Panc1 (cell line): ENCODE results near the gene EIF3L. TPM values are rescaled to one million over a fixed set of nuclear protein-coding genes. Genes with fewer than 3 reads are reported as not detected.

Experiments used
- ATAC-seq: fragments of 200-7000 bp; cut with Tn5 transposase; 2 replicates; pipeline ENCODE4 v1.9.1; 2020; ENCODE audit warnings: mild to moderate bottlenecking, moderate library complexity
- BruUV-seq: library from RNA; stranded (reverse); fragments of 400-500 nt; replicated peaks from 2 replicates; lab custom pipeline; 2021; lab: Mats Ljungman, UMichigan
- CTCF ChIA-PET: fragments of 300-600 bp; sonication (Branson Sonifier 250); formaldehyde crosslinking; loops from one replicate; lab custom pipeline; 2022; ENCODE audit warnings: antibody characterized with exemption; lab: Charles Lee
- POLR2A ChIA-PET: fragments of 300-600 bp; sonication (Branson Sonifier 250); formaldehyde crosslinking; loops from one replicate; lab custom pipeline; 2022; ENCODE audit warnings: antibody characterized with exemption; lab: Charles Lee
- DNase-seq: peaks from one replicate; pipeline ENCODE4 v3.0.0-alpha.2; 2010; ENCODE audit warnings: low read depth, low spot score
- H3K27ac ChIP-seq: 2 replicates; pipeline ENCODE4 v1.5.1; 2011; ENCODE audit warnings: mild to moderate bottlenecking, low read length, inconsistent platforms
- H3K27me3 ChIP-seq: fragments of 200-500 bp; sonication (Bioruptor generic); 2 replicates; pipeline ENCODE4 v1.6.0; 2014; ENCODE audit warnings: low read length, inconsistent platforms; ENCODE audit not compliant: control insufficient read depth, insufficient read depth
- H3K36me3 ChIP-seq: fragments of 200-500 bp; sonication (Bioruptor generic); 2 replicates; pipeline ENCODE4 v1.5.1; 2014; ENCODE audit warnings: inconsistent platforms, mild to moderate bottlenecking, low read length, moderate library complexity; ENCODE audit not compliant: control insufficient read depth, insufficient read depth
- H3K4me1 ChIP-seq: 2 replicates; pipeline ENCODE4 v1.5.1; 2011; ENCODE audit warnings: inconsistent platforms, mild to moderate bottlenecking, low read length, moderate library complexity; ENCODE audit not compliant: control insufficient read depth, insufficient read depth
- H3K4me3 ChIP-seq, 2 experiments: 2 replicates each; pipeline ENCODE4 v1.5.1; 2011 to 2012; ENCODE audit warnings: low read depth in 2 of 2, low read length in 2 of 2, mild to moderate bottlenecking in 2 of 2, inconsistent platforms in 1 of 2, moderate library complexity in 1 of 2
- H3K9me3 ChIP-seq: fragments of 200-500 bp; sonication (Bioruptor generic); 2 replicates; pipeline ENCODE4 v1.5.1; 2014; ENCODE audit warnings: low read depth, mild to moderate bottlenecking, inconsistent platforms, low read length, moderate library complexity; ENCODE audit not compliant: control insufficient read depth, insufficient read depth
- POLR2AphosphoS5 ChIP-seq: IDR thresholded peaks from 2 replicates; pipeline ENCODE4 v1.6.1; 2012; ENCODE audit warnings: mild to moderate bottlenecking, low read depth, low read length, moderate library complexity
- SIN3A ChIP-seq: IDR thresholded peaks from 2 replicates; pipeline ENCODE4 v1.6.1; 2012; ENCODE audit warnings: low read depth, mild to moderate bottlenecking, low read length, moderate library complexity, borderline replicate concordance; ENCODE audit not compliant: insufficient read depth
- TCF7L2 ChIP-seq: IDR thresholded peaks from 2 replicates; pipeline ENCODE4 v1.6.1; 2011; ENCODE audit warnings: mild to moderate bottlenecking, low read depth, low read length, inconsistent platforms
- in situ Hi-C: cut with HindIII; loops from 2 replicates; pipeline ENCODE4 v1.10.0; 2016; ENCODE audit warnings: low sequenced_read_pairs, low pct_unique_long_range_greater_than_20kb
- intact Hi-C: fragments of 100-400 bp; cut with micrococcal nuclease; formaldehyde crosslinking; loops from one replicate; pipeline ENCODE4 v1.10.0; 2022; ENCODE audit not compliant: unreplicated experiment
- total RNA-seq: library from RNA; stranded (reverse); gene quantifications from one replicate; pipeline ENCODE4 v1.2.1, GENCODE V29; 2021; ENCODE audit not compliant: unreplicated experiment
- TF ChIP-seq, protein P1 (sequence below): fragments of 450-650 bp; IDR thresholded peaks from 2 replicates; pipeline ENCODE4 v1.5.1; 2017; ENCODE audit warnings: mild to moderate bottlenecking
- TF ChIP-seq, protein P2 (sequence below), 2 experiments: IDR thresholded peaks; 2 replicates each; pipeline ENCODE4 v1.6.1; 2011 to 2012; ENCODE audit warnings: low read depth in 2 of 2, control low read depth in 1 of 2, low read length in 1 of 2, mild to moderate bottlenecking in 1 of 2, moderate library complexity in 1 of 2; ENCODE audit not compliant: insufficient read depth in 1 of 2

The EIF3L gene
- total RNA-seq, 1 experiment from 2014 or later, result 211 TPM

DNA sequence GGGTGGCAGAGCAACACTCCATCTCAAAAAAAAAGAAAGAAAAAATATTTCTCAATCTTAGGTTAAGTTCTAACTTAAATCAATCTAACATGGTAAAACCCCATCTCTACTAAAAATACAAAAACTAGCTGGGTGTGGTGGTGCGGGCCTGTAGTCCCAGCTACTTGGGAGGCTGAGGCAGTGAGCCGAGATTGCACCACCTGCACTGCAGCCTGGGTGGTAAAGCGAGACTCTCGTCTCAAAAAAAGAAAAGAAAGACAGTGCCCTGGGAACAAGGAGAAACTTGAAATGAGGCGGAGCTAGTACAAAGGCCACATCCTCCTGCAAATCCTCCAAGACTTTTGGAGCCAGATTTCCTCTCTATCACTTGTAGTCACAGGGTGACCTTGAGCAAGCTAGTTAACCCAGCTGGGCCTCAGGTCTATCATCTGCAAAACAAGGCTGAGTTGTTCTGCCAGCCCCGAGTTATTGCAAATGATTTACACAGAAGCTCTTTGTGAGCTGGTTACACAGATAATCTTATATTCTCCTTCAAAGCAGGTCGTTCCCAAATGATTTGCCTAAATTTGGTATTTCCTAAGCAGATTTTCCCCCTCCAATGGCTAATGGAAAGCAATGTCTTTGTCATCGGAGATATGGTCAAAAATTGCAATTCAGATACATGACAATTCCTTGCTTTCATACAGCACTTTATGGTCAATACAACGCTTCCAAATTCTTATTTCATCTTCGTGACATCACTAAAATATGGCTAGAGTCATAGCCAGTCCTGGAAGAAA, 7.0 kb upstream of the EIF3L start:
- H3K9me3 ChIP-seq, result no peaks in the 10 kb centered on the region
- ChIA-PET POLR2A (interaction anchor here (0.7 kb wide), 1 partner anchor 1640 kb away, joined by 4 read pairs; the partner anchor contains the start of gene APOL4), CTCF (no interaction called here)
- in situ Hi-C loops, result no loop called here
- intact Hi-C loops, result no loop called here
- H3K27me3 ChIP-seq, result no peaks in the 10 kb centered on the region
- DNase-seq (no peak), ATAC-seq (no peak)
- no peaks in the 10 kb centered on the region; the same call in 1 of the 2 replicates for H3K36me3 ChIP-seq
- H3K4me3 ChIP-seq, result no peak overlapping the region; a peak in 1 of 4 replicates
- no peak overlapping the region for H3K27ac ChIP-seq
- BruUV-seq, result TSS peak; percentile 75
- TF ChIP-seq, protein P1, sequence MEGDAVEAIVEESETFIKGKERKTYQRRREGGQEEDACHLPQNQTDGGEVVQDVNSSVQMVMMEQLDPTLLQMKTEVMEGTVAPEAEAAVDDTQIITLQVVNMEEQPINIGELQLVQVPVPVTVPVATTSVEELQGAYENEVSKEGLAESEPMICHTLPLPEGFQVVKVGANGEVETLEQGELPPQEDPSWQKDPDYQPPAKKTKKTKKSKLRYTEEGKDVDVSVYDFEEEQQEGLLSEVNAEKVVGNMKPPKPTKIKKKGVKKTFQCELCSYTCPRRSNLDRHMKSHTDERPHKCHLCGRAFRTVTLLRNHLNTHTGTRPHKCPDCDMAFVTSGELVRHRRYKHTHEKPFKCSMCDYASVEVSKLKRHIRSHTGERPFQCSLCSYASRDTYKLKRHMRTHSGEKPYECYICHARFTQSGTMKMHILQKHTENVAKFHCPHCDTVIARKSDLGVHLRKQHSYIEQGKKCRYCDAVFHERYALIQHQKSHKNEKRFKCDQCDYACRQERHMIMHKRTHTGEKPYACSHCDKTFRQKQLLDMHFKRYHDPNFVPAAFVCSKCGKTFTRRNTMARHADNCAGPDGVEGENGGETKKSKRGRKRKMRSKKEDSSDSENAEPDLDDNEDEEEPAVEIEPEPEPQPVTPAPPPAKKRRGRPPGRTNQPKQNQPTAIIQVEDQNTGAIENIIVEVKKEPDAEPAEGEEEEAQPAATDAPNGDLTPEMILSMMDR, result no peak
- TF ChIP-seq TCF7L2, result no peak
- TF ChIP-seq, protein P2, sequence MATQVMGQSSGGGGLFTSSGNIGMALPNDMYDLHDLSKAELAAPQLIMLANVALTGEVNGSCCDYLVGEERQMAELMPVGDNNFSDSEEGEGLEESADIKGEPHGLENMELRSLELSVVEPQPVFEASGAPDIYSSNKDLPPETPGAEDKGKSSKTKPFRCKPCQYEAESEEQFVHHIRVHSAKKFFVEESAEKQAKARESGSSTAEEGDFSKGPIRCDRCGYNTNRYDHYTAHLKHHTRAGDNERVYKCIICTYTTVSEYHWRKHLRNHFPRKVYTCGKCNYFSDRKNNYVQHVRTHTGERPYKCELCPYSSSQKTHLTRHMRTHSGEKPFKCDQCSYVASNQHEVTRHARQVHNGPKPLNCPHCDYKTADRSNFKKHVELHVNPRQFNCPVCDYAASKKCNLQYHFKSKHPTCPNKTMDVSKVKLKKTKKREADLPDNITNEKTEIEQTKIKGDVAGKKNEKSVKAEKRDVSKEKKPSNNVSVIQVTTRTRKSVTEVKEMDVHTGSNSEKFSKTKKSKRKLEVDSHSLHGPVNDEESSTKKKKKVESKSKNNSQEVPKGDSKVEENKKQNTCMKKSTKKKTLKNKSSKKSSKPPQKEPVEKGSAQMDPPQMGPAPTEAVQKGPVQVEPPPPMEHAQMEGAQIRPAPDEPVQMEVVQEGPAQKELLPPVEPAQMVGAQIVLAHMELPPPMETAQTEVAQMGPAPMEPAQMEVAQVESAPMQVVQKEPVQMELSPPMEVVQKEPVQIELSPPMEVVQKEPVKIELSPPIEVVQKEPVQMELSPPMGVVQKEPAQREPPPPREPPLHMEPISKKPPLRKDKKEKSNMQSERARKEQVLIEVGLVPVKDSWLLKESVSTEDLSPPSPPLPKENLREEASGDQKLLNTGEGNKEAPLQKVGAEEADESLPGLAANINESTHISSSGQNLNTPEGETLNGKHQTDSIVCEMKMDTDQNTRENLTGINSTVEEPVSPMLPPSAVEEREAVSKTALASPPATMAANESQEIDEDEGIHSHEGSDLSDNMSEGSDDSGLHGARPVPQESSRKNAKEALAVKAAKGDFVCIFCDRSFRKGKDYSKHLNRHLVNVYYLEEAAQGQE (IDR thresholded peaks at IDR 0.05; ENCODE audit: insufficient read depth in 1 of 2, low read depth in 2 of 2, low read length in 1 of 2), result no peak
- no peak for TF ChIP-seq SIN3A
- TF ChIP-seq POLR2AphosphoS5, result no peak
- H3K4me1 ChIP-seq, result no peaks in the 10 kb centered on the region

DNA sequence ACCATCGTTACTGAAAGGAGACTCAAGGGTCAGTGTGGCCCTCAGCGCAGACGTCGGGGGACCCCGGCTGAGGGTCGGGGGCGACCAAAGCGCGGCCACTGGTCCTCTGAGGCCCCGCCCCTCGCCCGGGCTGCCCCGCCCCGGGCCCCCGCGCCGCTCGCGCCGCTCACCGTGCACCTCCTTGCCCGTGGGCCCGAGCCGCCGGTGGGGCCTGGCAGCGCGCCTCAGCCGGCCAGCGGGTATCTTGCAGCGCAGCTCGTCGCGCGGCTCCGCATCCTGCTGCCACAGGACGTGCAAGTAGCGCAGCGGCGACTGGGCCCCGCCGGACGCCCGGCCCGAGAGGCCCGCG, 5.5 kb upstream of the EIF3L start:
- no TSS peak for BruUV-seq

More for the DNA sequence above, 5.5 kb upstream of the EIF3L start:
- 0 out of 2 replicates have a peak, but pooled peaks cover 3% of the 10 kb centered on the region for H3K4me1 ChIP-seq
- no peaks in the 10 kb centered on the region; the same call in 1 of the 2 replicates for H3K36me3 ChIP-seq
- peak overlapping the region; percentile 86 for H3K27ac ChIP-seq
- in situ Hi-C loops, result no loop called here
- intact Hi-C loops, result no loop called here
- H3K9me3 ChIP-seq, result no peaks in the 10 kb centered on the region
- ChIA-PET CTCF (interaction anchor here (0.6 kb wide), 1 partner anchor 15 kb away, joined by 3 read pairs; no protein-coding TSS in a partner anchor), POLR2A (interaction anchor here (0.6 to 0.9 kb wide), 3 partner anchors 16 to 54 kb away, joined by 3 read pairs; no protein-coding TSS in a partner anchor)
- peak overlapping the region; percentile 65 to 86 for H3K4me3 ChIP-seq
- ATAC-seq, result peak; percentile 77
- H3K27me3 ChIP-seq, result no peaks in the 10 kb centered on the region
- DNase-seq, result no peak
- TF ChIP-seq, protein P2 (IDR thresholded peaks at IDR 0.05; ENCODE audit: insufficient read depth in 1 of 2, low read depth in 2 of 2, low read length in 1 of 2), result no peak; a peak in 1 of 4 replicates
- TF ChIP-seq POLR2AphosphoS5 (no peak), SIN3A (no peak)
- TF ChIP-seq, protein P1, result no peak
